GM18873 (cell line): Measurements from ENCODE around the gene RBM18.

Experiments
- ATAC-seq: cut with Tn5 transposase; IDR thresholded peaks from one replicate; pipeline ENCODE4 v1.9.1; 2021; ENCODE audit warnings: mild to moderate bottlenecking, moderate library complexity, moderate number of reproducible peaks; ENCODE audit not compliant: unreplicated experiment, low FRiP score

The RBM18 gene

GRCh38 chr9:122261469-122261881 is 3.2 kb downstream of the RBM18 start:
- ATAC-seq, result no peak

- no peak for ATAC-seq
Measured at GRCh38 chr9:122258886-122259415, 5.7 kb downstream of the RBM18 start.

GRCh38 chr9:122256206-122256605 is 8.4 kb downstream of the RBM18 start:
- no peak for ATAC-seq

DNA sequence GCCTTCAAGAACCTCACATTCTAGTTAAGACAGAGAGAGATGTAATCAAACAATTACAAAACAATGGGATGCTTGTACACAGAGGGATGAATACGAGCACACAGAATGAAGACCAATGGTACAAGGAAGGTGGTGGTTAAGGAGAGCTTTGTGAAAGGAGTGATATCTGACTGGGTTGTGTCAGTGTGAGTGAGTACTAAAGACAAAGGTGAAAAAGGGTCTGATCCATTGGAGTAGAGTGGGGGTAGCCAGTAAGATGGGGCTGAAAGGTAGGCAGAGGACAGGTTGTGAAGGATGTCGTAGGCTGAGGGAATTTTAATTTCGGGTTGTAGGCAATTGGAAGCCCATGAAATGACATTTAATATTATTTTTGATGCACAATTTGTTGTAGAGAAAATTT is 9.9 kb downstream of the RBM18 start:
- no peak for ATAC-seq

GRCh38 chr9:122252796-122253195 is 11.8 kb downstream of the RBM18 start:
- no peak for ATAC-seq

DNA sequence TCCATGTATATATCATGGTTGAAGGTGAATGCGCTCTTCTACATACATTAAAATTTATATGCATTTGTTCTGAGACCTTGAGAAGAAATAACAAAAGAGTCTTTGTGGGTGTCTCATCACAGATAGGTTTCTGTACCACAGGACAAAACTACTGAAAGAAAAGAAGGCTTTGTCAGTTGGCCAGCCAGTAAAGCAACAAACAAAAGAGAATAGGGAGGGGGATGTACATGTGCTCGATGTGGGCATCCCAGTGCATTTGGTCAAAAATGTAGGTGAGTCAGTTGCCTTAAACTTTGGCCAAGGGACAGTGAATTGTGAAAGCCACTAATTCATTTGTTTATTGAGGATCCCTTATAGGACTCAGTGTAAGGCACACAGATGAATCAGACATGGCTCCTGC is 13.3 kb downstream of the RBM18 start:
- no peak for ATAC-seq

DNA sequence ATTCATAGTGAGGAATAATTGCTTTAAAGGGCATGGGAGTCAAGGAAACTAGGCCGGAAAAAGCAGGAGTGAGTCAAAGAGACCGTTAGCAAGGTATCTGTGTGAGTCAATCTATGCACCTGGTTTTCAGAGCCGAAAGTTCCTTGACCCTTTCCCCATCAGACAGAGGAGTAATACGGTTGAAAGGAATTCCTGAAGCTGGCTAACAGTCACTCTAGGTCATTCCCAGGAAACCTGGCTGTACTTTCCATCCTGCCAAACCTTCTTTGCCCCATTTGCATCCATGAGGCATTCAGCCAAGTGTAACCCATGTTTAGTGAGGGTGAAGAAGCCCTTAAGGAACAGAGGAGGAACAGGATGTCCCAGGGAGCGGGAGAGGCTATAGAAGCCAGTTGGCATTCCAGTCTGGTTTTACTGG is 16.2 kb downstream of the RBM18 start:
- no peak for ATAC-seq

- ATAC-seq, result no peak
Measured at GRCh38 chr9:122246666-122247065, 18.0 kb downstream of the RBM18 start.

DNA sequence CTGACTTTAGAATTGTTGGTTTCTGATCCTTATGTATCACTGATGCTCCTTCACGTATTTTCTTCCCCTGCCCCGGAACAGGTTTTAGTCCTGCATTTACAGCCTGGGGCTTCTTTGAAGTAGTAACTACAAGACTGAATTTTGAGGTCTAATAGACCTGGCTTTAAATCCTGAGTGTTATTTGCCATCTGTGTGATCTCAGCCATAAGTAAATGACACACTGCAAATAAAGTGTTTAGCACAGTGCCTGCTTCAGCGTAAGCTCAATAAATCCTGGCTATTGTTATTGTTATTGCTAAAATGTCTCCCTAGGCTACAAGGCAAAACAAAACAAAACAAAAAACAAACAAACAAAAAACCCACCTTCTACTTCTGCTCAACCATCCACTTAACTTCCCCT is 20.3 kb downstream of the RBM18 start:
- no peak for ATAC-seq

GRCh38 chr9:122239722-122240121 is 24.9 kb downstream of the RBM18 start:
- ATAC-seq, result no peak

DNA sequence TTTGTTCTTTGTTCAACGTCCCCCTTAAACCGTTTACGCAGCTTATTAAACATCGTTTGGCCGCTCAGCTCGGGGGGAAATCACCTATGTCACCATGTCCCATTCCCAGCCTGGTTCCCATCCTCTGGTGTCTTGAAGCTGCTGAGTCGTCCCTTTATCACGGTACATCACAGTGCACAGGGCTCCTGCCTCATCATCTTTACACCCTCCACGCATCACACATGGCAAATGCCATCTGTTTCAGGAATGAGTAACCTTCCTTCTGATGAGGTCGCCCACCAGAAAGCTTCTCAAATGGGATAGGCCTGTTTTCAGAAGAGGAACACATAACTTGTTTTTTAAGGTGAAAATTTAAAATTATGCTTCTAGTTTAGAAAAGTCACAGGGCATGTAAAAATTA is 28.0 kb downstream of the RBM18 start:
- no peak for ATAC-seq

DNA sequence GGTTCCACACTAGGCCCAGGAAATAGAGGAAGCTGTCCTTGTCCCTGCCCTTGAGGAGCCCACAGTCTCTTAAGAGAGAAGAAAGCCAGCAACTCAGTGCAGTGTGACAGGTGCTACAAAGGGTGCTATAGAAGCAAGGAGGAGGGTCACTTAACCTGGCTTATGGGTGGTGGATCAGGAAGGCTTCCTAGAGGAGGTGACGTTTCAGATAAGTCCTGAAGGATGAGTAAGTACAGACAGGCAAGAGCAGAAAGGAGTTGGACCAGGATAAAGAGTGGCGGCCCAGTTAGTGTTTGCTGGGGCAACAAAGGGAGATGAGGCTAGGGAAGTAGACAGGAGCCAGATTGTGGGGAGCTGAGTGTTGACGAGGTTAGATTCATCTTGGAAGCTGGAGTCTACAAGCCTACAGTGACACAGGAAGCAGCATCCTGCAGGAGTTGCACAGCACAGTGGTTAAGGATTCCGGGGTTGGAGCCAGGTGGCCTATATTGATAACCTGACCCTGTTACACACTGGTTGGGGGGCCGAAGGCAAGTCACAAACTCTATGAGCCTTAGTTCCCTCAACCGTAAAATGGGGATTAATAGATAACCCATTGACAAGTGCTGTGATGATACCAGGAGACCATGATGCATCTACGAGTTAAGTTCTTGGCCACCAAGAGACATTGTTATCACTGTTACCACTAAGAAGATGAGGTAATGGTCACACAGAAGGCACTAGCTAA is 30.5 kb downstream of the RBM18 start:
- ATAC-seq, result no peak

GRCh38 chr9:122232796-122233306 is 31.8 kb downstream of the RBM18 start:
- ATAC-seq, result no peak

GRCh38 chr9:122229485-122229837 is 35.2 kb downstream of the RBM18 start:
- ATAC-seq, result no peak

DNA sequence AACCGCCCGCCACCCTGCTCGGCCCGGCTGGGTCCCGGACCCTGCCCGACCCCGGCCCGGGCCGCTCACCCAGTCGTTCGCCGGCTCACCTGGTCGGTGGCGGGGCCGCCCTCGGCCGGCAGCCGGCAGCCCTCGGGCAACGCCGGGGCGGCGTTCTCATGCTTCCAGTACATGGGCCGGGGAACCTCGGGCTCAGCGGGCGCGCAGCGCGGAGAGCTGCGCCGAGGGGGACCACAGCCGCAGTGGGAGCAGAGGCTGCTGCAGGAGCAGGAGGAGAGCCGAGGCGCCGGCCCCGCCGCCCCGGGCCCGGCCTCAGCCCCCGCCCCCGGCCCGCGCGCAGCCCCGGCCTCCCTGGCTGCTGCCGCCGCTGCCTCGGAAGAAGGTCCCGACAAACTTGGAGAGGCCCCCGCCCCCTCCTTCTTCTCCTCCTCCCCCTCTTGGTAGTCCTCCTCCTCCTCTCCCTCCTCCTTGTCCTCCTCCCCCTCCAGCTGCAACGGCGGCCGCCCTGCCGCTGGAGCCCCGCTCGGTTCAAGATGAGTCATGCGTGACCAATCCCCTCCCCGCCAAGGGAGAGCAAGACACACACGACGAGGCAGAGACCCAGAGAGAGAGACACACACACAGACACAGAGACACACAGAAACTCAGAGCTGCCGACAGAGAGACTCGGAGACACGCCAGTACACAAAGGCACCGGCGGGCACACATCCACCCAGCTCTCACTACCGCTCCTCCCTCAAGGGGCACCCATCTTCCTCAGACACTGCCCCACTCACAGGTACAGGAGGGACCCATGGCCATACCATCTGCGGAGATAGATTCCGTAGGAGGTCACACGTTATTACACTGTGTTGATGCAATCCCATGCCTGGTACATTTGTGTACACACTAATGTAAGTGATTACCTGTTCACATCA is 35.8 kb downstream of the RBM18 start, which contains the start of gene LHX6:
Gene LHX6 (minus strand): TSS at position 390 of the 917 bp plus-strand sequence. CDS start 217 bp downstream, at position 173.
- ATAC-seq, result no peak

- ATAC-seq, result no peak
Measured at GRCh38 chr9:122228191-122228567, 36.5 kb downstream of the RBM18 start.

DNA sequence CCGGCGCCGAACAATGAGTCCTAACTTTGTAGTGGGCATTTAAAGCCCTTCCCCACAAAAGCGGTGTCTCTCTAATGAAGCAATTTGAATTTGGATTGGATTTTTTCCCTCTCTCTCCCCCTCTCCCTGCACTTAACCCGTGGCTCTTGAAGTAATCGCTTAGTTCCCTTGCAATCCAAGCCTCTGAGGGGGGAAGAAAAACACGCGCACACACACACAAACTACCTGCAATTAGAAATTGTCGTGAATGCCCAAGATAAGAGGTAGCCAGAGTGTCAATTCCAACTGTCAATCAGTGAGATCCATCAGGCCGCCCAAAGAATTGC is 37.1 kb downstream of the RBM18 start:
- ATAC-seq, result no peak

DNA sequence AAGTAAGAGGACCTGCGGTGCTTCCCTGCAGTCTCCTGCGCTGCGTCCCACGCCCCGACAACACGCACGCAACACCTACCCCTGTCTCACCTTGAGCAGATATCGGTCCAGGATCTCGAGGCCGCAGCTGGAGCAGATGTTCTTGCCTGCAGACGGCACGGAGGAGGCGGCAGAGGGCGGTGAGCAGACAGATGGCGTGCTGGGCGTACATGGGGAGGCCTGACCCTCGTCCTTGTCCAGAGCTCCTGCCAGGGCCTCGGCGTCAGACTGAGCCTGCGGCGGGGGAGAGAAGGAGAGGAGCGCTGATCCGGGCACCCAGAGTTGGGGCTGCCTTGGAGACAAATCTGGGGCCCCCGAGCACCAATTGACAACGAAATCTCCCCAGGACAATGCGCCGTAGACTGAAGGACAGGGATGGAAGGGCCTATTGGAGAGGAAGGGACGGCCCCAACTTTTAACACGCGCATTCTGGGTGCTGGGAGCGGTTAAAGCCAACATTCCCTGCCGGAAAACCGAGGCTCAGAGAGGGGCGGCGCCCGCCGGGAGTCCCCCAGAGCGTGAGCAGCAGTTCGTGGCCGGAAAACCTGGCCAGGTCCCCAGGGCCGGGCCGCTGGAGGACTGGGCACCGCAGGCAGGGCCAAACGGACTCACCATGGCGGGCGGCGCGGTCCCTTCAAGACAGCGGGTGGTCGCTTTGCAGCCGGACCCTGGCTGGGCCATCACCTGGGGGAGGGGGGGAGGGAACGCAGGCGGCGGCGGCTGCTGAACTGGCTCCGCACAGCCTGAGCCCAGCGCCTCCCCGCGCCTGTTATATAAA is 37.7 kb downstream of the RBM18 start:
- no peak for ATAC-seq

DNA sequence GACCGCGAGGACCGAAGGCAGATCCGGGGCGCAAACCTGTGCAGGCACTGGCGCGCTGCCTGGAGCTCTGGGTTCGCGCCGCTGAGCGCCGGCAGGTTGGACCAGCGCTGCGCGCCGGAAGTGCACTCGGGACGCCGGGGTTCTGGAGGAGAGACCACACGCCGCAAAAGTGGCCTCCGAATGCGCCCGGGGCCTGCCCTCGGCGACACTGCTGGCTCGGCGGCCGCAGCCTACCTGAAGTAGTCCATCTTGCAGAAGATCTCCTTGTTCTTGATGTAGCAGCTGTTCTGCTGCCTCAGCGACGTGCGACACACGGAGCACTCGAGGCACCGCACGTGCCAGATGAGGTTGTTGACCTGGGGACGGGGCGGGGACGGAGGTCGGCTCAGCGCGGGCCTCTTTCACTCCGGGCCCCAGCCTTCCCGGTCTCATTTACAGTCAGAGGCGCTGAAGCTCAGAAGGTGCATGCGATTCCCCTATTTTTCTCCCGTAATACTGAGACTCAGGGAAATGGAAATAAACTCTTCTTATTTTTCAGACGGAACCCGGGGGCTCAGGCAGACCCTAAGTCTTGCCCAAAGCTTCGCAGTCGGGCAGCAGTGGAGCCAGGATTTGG is 38.4 kb downstream of the RBM18 start:
- ATAC-seq, result no peak
